ENCODE results near the gene KCNIP1. TPM values are rescaled to one million over a fixed set of nuclear protein-coding genes. Genes with fewer than 3 reads are reported as not detected.

The KCNIP1 gene
- total RNA-seq, 1 experiment from 2014 or later = 0.27 TPM

- DNase-seq (ENCODE audit: low read depth) = peak; percentile 92
These were observed 19.9 kb upstream of the KCNIP1 start for GRCh38 chr5:170483701-170484458.

- no peak for DNase-seq (ENCODE audit: low read depth)
These were observed 19.4 kb upstream of the KCNIP1 start for GRCh38 chr5:170484459-170484831.

- no peak for DNase-seq (ENCODE audit: low read depth)
These were observed 18.8 kb upstream of the KCNIP1 start for GRCh38 chr5:170484847-170485615.

- DNase-seq (ENCODE audit: low read depth) = no peak
These were observed 18.3 kb upstream of the KCNIP1 start for GRCh38 chr5:170485616-170485911.

- no peak for DNase-seq (ENCODE audit: low read depth)
These were observed 17.4 kb upstream of the KCNIP1 start for GRCh38 chr5:170486371-170486770.

GRCh38 chr5:170488570-170488969 is 15.2 kb upstream of the KCNIP1 start:
- no peak for DNase-seq (ENCODE audit: low read depth)

GRCh38 chr5:170489199-170489598 is 14.6 kb upstream of the KCNIP1 start:
- no peak for DNase-seq (ENCODE audit: low read depth)

GRCh38 chr5:170490381-170490780 is 13.4 kb upstream of the KCNIP1 start:
- DNase-seq (ENCODE audit: low read depth) = no peak

- DNase-seq (ENCODE audit: low read depth) = peak; percentile 95
These were observed 12.3 kb upstream of the KCNIP1 start for GRCh38 chr5:170491479-170491878.

- no peak for DNase-seq (ENCODE audit: low read depth)
These were observed 10.6 kb upstream of the KCNIP1 start for GRCh38 chr5:170493028-170493820.

GRCh38 chr5:170494041-170494440 is 9.8 kb upstream of the KCNIP1 start:
- DNase-seq (ENCODE audit: low read depth) = no peak

- DNase-seq (ENCODE audit: low read depth) = no peak
These were observed 7.8 kb upstream of the KCNIP1 start for GRCh38 chr5:170495825-170496661.

- DNase-seq (ENCODE audit: low read depth) = no peak
These were observed 7.2 kb upstream of the KCNIP1 start for GRCh38 chr5:170496662-170497028.

GRCh38 chr5:170497311-170498038 is 6.3 kb upstream of the KCNIP1 start:
- no peak for DNase-seq (ENCODE audit: low read depth)

- no peak for DNase-seq (ENCODE audit: low read depth)
These were observed 4.9 kb upstream of the KCNIP1 start for GRCh38 chr5:170498811-170499351.

GRCh38 chr5:170499621-170500020 is 4.2 kb upstream of the KCNIP1 start:
- DNase-seq (ENCODE audit: low read depth) = no peak

GRCh38 chr5:170501361-170501760 is 2.5 kb upstream of the KCNIP1 start:
- no peak for DNase-seq (ENCODE audit: low read depth)

GRCh38 chr5:170501931-170502330 is 1.9 kb upstream of the KCNIP1 start:
- no peak for DNase-seq (ENCODE audit: low read depth)

GRCh38 chr5:170504616-170505266 is 921 bp downstream of the KCNIP1 start:
- DNase-seq (ENCODE audit: low read depth) = no peak

- DNase-seq (ENCODE audit: low read depth) = peak; percentile 22
These were observed 4.2 kb downstream of the KCNIP1 start for GRCh38 chr5:170508036-170508435.
